CD14-positive monocyte (primary cell): ENCODE measurements around the gene TCAF1. TPM values are rescaled to one million over a fixed set of nuclear protein-coding genes. Genes with fewer than 3 reads are reported as not detected.

Source experiments
- DNase-seq, 3 donors: peaks; one replicate each; pipeline ENCODE4 v3.0.0-alpha.2; 2011 to 2022
- H2AFZ ChIP-seq: 2 replicates; pipeline ENCODE4 v1.6.0; 2012; ENCODE audit warnings: mild to moderate bottlenecking, low read depth, low read length, inconsistent platforms; ENCODE audit not compliant: insufficient read depth, poor library complexity, severe bottlenecking
- H3K27ac ChIP-seq, 2 donors: 1 replicate in 1 of 2; 2 replicates in 1 of 2; pipeline ENCODE4 v1.5.1; 2012 to 2013; ENCODE audit warnings: low read length in 2 of 2, control low read depth in 1 of 2, inconsistent platforms in 1 of 2, low read depth in 1 of 2, mild to moderate bottlenecking in 1 of 2
- H3K27me3 ChIP-seq, 2 donors: one replicate each; pipeline versions ENCODE4 v1.6.0 to v1.6.1; 2011 to 2013; ENCODE audit warnings: low read length in 2 of 2; ENCODE audit not compliant: control insufficient read depth in 2 of 2, insufficient read depth in 2 of 2
- H3K36me3 ChIP-seq, 2 donors: replicated peaks in 1 of 2; 1 replicate in 1 of 2; 2 replicates in 1 of 2; pipeline versions ENCODE4 v1.5.1 to v1.6.1; 2012 to 2013; ENCODE audit warnings: low read length in 2 of 2, control low read depth in 1 of 2, inconsistent platforms in 1 of 2, mild to moderate bottlenecking in 1 of 2; ENCODE audit not compliant: insufficient read depth in 2 of 2, control insufficient read depth in 1 of 2
- H3K4me1 ChIP-seq, 2 donors: 1 replicate in 1 of 2; 2 replicates in 1 of 2; pipeline versions ENCODE4 v1.5.1 to v1.6.1; 2012 to 2013; ENCODE audit warnings: low read length in 2 of 2, control low read depth in 1 of 2, inconsistent platforms in 1 of 2, mild to moderate bottlenecking in 1 of 2, moderate library complexity in 1 of 2; ENCODE audit not compliant: insufficient read depth in 2 of 2, control insufficient read depth in 1 of 2
- H3K4me2 ChIP-seq: replicated peaks from 2 replicates; pipeline ENCODE3; 2012; ENCODE audit warnings: low read length, moderate library complexity, mild to moderate bottlenecking; ENCODE audit not compliant: poor library complexity, severe bottlenecking; ENCODE audit errors: extremely low read depth
- H3K4me3 ChIP-seq, 3 experiments: fragments of 200-600 bp in 1 of 3; sonication (generic) in 1 of 3; replicated peaks in 1 of 3; 1 replicate in 2 of 3; 2 replicates in 1 of 3; pipeline ENCODE4 v1.5.1; 2011 to 2013; ENCODE audit warnings: low read length in 3 of 3, mild to moderate bottlenecking in 3 of 3, control low read depth in 2 of 3, low read depth in 2 of 3, inconsistent platforms in 1 of 3, moderate library complexity in 1 of 3
- H3K79me2 ChIP-seq: 2 replicates; pipeline ENCODE4 v1.6.0; 2012; ENCODE audit warnings: mild to moderate bottlenecking, control low read depth, inconsistent platforms, low read length, moderate library complexity; ENCODE audit not compliant: insufficient read depth
- H3K9ac ChIP-seq: 2 replicates; pipeline ENCODE4 v1.6.0; 2017; ENCODE audit warnings: low read length, mild to moderate bottlenecking; ENCODE audit not compliant: insufficient read depth, poor library complexity, severe bottlenecking
- H3K9me3 ChIP-seq, 2 donors: replicated peaks in 1 of 2; 1 replicate in 1 of 2; 2 replicates in 1 of 2; pipeline versions ENCODE4 v1.5.1 to v1.6.1; 2012 to 2013; ENCODE audit warnings: low read length in 2 of 2, control low read depth in 1 of 2; ENCODE audit not compliant: control insufficient read depth in 1 of 2, insufficient read depth in 1 of 2
- H4K20me1 ChIP-seq: 2 replicates; pipeline ENCODE4 v1.6.0; 2012; ENCODE audit warnings: mild to moderate bottlenecking, low read length, control low read depth, moderate library complexity; ENCODE audit not compliant: insufficient read depth
- H3K27ac Mint-ChIP-seq, 7 donors: one replicate each; pipeline ENCODE4 v1.8.0; 2020; ENCODE audit warnings: mild to moderate bottlenecking in 7 of 7, mixed read lengths in 7 of 7, moderate library complexity in 6 of 7, inconsistent platforms in 2 of 7
- H3K27me3 Mint-ChIP-seq, 3 donors: one replicate each; pipeline ENCODE4 v1.8.0; 2021 to 2022; ENCODE audit warnings: low read depth in 3 of 3, mild to moderate bottlenecking in 3 of 3, mixed read lengths in 3 of 3, moderate library complexity in 3 of 3, inconsistent platforms in 1 of 3
- H3K36me3 Mint-ChIP-seq, 2 donors: one replicate each; pipeline ENCODE4 v1.8.0; 2020; ENCODE audit warnings: mixed read lengths in 2 of 2, inconsistent platforms in 1 of 2, mild to moderate bottlenecking in 1 of 2
- H3K4me1 Mint-ChIP-seq: one replicate; pipeline ENCODE4 v1.8.0; 2020; ENCODE audit warnings: mild to moderate bottlenecking, mixed read lengths
- H3K4me3 Mint-ChIP-seq, 2 donors: one replicate each; pipeline ENCODE4 v1.8.0; 2020; ENCODE audit warnings: mild to moderate bottlenecking in 2 of 2, mixed read lengths in 2 of 2, moderate library complexity in 1 of 2
- H3K9me3 Mint-ChIP-seq, 7 donors: one replicate each; pipeline ENCODE4 v1.8.0; 2020 to 2022; ENCODE audit warnings: mixed read lengths in 7 of 7, mild to moderate bottlenecking in 6 of 7, moderate library complexity in 6 of 7, inconsistent platforms in 2 of 7
- WGBS: methylation state at CpG from one replicate; pipeline ENCODE4 v1.1.5; 2013; ENCODE audit warnings: missing lambda C conversion rate; ENCODE audit not compliant: insufficient coverage; 5-methylcytosine and 5-hydroxymethylcytosine counted together
- intact Hi-C, 2 donors: fragments of 100-400 bp; cut with micrococcal nuclease; formaldehyde crosslinking; loops; one replicate each; pipeline versions ENCODE4 v1.15.0 to v1.15.1; 2023
- polyA plus RNA-seq, 3 donors: library from polyadenylated mRNA; depleted of rRNA in 1 of 3; unstranded in 2 of 3; stranded (reverse) in 1 of 3; fragments of 300-500 nt in 2 of 3; fragments of >200 nt in 1 of 3; fragmentation: Illumina TruSeq in 2 of 3; gene quantifications; 1 replicate in 2 of 3; 2 replicates in 1 of 3; pipeline ENCODE4 v1.2.3, GENCODE V29; 2012 to 2021
- TF ChIP-seq, protein P1 (sequence below): fragments of 200-600 bp; IDR thresholded peaks from one replicate; pipeline ENCODE4 v1.8.0; 2022; ENCODE audit warnings: antibody characterized with exemption, mild to moderate bottlenecking

Gene TCAF1
- polyA plus RNA-seq, 3 donors = 1.8 to 3.3 (median 3.0) TPM

DNA sequence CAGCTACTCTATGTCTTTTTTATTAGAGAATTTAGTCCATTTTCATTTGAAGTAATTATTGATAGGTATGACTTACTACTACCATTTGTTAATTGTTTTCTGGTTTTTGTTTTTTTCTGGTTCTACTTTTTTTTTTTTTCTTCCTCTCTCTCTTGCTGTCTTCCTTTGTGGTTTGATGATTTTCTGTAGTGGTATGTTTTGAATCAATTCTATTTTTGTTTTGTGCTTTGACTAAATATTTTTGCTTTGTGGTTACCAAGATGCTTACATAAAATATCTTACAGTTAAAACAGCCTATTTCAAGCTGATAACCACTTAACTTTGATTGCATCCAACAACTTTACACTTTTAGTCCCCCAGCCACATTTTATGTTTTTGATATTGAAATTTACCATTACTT lies 29.8 kb upstream of the TCAF1 start:
- Histone ChIP-seq H3K79me2 (no peaks in the 10 kb centered on the region), H3K36me3 (no peaks in the 10 kb centered on the region), H4K20me1 (no peaks in the 10 kb centered on the region), H3K4me3 (no peak overlapping the region), H3K4me1 (no peaks in the 10 kb centered on the region), H3K27me3 (no peaks in the 10 kb centered on the region), H3K4me2 (no peak overlapping the region), H2AFZ (no peak overlapping the region), H3K9me3 (peaks cover 0 to 3% of the 10 kb centered on the region in 2 donors), H3K9ac (no peak overlapping the region), H3K27ac (no peak overlapping the region)
- peaks cover 0 to 3% (median 2%) of the 10 kb centered on the region in 3 donors for H3K27me3 Mint-ChIP-seq
- no peaks in the 10 kb centered on the region for H3K36me3 Mint-ChIP-seq
- intact Hi-C loops = no loop called here
- H3K4me3 Mint-ChIP-seq = no peak overlapping the region
- H3K9me3 Mint-ChIP-seq = peaks cover 3 to 8% (median 6%) of the 10 kb centered on the region in 7 donors
- no peak overlapping the region for H3K27ac Mint-ChIP-seq
- DNase-seq = no peak
- TF ChIP-seq, protein P1, sequence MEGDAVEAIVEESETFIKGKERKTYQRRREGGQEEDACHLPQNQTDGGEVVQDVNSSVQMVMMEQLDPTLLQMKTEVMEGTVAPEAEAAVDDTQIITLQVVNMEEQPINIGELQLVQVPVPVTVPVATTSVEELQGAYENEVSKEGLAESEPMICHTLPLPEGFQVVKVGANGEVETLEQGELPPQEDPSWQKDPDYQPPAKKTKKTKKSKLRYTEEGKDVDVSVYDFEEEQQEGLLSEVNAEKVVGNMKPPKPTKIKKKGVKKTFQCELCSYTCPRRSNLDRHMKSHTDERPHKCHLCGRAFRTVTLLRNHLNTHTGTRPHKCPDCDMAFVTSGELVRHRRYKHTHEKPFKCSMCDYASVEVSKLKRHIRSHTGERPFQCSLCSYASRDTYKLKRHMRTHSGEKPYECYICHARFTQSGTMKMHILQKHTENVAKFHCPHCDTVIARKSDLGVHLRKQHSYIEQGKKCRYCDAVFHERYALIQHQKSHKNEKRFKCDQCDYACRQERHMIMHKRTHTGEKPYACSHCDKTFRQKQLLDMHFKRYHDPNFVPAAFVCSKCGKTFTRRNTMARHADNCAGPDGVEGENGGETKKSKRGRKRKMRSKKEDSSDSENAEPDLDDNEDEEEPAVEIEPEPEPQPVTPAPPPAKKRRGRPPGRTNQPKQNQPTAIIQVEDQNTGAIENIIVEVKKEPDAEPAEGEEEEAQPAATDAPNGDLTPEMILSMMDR = no peak
- H3K4me1 Mint-ChIP-seq = no peaks in the 10 kb centered on the region

DNA sequence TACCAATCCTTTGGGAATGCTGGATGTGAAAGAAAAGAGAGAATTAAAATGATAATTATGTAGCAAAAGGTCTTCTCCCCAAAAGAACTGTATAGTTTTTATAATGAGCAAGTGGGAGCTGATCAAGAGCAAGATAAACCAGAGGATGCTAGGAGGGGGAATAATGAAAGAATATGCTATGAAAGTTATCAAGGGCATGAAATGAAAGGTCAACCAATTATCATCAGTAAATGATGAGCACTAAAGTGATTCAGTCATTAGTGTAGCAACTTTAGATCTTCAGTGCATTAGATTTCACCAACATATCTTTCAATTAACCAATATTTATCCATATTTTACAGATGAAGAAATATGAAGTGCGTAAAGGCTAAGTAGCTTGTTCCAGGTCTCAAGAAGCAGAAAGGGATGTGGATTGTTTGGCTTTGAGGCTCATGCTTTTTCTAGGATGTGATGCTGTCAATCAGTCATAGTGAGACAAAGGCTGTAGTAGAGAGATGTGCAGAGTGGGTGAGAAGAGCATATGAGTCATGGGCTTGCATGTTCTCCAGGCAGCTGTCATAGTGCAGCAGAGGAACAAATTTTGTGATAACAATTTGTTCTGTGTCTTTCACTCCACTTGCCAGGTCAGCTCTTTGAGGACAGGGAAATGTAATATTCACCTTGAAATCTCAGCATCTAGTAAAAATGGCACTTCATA lies 27.4 kb upstream of the TCAF1 start:
- H3K4me1 Mint-ChIP-seq = no peaks in the 10 kb centered on the region
- TF ChIP-seq, protein P1 = no peak
- peaks cover 0 to 3% (median 0%) of the 10 kb centered on the region in 3 donors for H3K27me3 Mint-ChIP-seq
- no peaks in the 10 kb centered on the region for H3K36me3 ChIP-seq
- no peak overlapping the region for H3K4me3 ChIP-seq
- H3K4me2 ChIP-seq = no peak overlapping the region
- H3K4me3 Mint-ChIP-seq = no peak overlapping the region
- H3K36me3 Mint-ChIP-seq = no peaks in the 10 kb centered on the region
- no CpG with 5 or more reads among the region's 1 CpG for WGBS
- H3K9ac ChIP-seq = no peak overlapping the region
- intact Hi-C loops = no loop called here
- H3K27ac ChIP-seq = no peak overlapping the region
- H2AFZ ChIP-seq = no peak overlapping the region
- peaks cover 2 to 7% (median 3%) of the 10 kb centered on the region in 7 donors for H3K9me3 Mint-ChIP-seq
- no peak overlapping the region for H3K27ac Mint-ChIP-seq
- no peaks in the 10 kb centered on the region for H3K4me1 ChIP-seq
- no peak for DNase-seq
- peaks cover 0 to 3% of the 10 kb centered on the region in 2 donors for H3K9me3 ChIP-seq
- H3K27me3 ChIP-seq = no peaks in the 10 kb centered on the region
- no peaks in the 10 kb centered on the region for H4K20me1 ChIP-seq
- no peaks in the 10 kb centered on the region for H3K79me2 ChIP-seq
